GM19397 (cell line): ENCODE data around the gene WRAP53.

Source experiments
- ATAC-seq: cut with Tn5 transposase; IDR thresholded peaks from one replicate; pipeline ENCODE4 v1.9.1; 2021; ENCODE audit warnings: mild to moderate bottlenecking, moderate library complexity; ENCODE audit not compliant: unreplicated experiment

Gene WRAP53

GRCh38 chr17:7677388-7678067 is 10.7 kb upstream of the WRAP53 start:
- ATAC-seq = no peak

DNA sequence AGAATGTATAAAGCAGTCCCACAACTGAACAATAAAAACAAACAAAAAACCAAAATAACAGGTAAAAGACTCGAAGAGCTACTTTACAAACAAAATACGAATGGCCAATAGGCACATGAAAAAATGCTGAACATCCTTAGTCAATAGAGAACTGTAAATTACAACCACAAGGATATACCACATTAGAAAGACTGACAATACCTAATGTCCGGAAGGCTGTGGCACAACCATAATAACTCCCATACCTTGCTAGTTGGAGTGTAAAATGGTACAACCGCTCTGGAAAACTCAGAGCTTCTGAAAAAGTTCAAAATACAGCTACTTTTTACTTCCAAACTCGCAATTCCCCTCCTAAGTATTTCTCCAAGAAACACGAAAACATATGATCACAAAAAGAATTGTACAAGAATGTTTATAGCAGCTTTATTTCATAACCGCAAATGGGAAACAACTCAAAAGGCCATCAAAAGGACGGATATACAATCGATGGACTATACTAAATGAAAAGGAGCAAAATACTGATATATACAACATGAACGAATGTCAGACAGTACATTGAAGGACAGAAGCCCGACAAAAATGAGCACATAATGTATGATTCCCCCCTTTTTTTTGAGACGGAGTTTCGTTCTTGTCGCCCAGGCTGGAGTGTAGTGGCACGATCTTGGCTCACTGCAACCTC is 3.3 kb upstream of the WRAP53 start:
- no peak for ATAC-seq

GRCh38 chr17:7685533-7686221 is 2.6 kb upstream of the WRAP53 start:
- peak; percentile 54 for ATAC-seq

DNA sequence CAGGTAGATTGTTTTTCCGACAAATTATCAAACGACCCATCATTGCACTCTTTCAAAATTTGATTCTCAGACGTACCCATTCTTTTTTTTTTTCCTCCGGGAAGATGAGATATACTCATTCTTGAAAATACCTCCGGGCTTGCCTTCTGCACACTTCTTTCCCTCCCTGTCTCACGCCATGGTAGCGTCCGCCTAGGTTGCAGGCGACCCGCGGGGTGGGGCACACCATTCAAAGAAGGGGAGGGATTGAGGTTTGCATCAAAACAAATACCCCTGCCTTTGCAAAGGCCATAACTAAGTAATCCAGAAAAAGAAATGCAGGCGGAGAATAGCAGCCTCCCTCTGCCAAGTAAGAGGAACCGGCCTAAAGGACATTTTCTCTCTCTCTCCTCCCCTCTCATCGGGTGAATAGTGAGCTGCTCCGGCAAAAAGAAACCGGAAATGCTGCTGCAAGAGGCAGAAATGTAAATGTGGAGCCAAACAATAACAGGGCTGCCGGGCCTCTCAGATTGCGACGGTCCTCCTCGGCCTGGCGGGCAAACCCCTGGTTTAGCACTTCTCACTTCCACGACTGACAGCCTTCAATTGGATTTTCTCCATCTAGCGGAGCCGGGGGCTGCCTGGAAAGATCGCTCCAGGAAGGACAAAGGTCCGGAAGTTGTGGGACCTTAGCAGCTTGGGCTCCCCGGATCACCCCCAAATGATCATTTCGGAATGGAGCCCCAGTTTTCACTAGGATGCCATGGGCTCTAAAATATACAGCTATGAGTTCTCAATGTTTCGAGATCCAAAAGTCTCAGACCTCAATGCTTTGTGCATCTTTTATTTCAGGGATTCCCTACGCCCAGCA is 1.8 kb upstream of the WRAP53 start:
- ATAC-seq = peak; percentile 39

DNA sequence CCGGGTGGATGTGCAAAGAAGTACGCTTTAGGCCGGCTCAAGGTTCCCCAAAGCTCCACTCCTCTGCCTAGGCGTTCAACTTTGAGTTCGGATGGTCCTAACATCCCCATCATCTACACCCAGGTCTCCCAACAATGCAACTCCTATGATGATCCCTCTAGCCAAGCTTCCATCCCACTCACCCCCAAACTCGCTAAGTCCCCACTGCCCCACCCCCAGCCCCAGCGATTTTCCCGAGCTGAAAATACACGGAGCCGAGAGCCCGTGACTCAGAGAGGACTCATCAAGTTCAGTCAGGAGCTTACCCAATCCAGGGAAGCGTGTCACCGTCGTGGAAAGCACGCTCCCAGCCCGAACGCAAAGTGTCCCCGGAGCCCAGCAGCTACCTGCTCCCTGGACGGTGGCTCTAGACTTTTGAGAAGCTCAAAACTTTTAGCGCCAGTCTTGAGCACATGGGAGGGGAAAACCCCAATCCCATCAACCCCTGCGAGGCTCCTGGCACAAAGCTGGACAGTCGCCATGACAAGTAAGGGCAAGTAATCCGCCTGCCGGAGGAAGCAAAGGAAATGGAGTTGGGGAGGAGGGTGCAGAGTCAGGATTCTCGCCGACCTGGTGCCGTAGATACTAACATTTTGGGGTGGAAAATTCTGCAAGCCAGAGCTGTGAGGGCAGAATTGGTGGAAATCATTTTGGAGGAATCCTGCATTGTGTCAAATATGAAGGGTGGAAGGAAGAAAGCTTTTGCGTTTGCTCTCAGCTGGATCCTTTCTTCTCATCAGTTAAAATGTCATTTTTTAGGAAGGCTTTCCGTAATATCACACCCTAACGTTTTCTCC is 987 bp upstream of the WRAP53 start, which contains the start of gene TP53:
Gene TP53 (minus strand): TSS at position 419 of the 836 bp plus-strand sequence. CDS start 10,896 bp downstream, outside the sequence.
- peak; percentile 37 for ATAC-seq

DNA sequence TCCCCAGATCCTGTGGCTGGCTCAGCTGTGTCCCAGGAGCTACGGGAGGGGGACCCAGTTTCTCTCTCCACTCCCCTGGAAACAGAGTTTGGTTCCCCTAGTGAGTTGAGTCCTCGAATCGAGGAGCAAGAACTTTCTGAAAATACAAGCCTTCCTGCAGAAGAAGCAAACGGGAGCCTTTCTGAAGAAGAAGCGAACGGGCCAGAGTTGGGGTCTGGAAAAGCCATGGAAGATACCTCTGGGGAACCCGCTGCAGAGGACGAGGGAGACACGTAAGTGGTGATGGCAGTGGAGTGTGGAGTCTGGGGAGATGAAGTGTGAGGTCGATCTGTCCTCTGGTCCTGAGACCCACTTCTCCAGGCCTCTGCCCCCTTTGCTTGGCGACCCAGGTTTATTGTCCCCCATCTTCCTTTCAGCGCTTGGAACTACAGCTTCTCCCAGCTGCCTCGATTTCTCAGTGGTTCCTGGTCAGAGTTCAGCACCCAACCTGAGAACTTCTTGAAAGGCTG is 585 bp downstream of the WRAP53 start:
- ATAC-seq = no peak

DNA sequence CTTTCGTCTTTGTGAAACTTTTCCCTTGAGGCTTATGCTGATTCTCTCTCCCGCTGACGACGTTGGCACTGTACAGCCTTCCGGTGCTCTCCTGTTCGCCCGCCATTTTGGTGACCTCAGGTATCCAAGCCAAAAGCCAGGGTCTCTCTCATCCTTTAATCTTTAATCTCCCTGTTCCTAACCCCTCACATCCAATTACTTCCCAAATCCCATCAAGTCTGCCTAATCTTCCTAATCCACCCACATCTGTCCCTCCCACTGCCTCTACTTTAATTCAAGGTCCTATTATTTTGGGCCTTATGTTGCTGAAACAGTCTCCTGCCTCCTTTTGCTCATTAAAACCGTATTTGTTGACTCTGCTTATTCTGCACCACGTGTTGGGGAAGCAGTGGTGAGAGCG is 7.3 kb downstream of the WRAP53 start:
- no peak for ATAC-seq

- no peak for ATAC-seq
Measured at GRCh38 chr17:7697828-7698588, 9.7 kb downstream of the WRAP53 start.

- ATAC-seq = no peak
Measured at GRCh38 chr17:7700510-7700909, 12.2 kb downstream of the WRAP53 start.

DNA sequence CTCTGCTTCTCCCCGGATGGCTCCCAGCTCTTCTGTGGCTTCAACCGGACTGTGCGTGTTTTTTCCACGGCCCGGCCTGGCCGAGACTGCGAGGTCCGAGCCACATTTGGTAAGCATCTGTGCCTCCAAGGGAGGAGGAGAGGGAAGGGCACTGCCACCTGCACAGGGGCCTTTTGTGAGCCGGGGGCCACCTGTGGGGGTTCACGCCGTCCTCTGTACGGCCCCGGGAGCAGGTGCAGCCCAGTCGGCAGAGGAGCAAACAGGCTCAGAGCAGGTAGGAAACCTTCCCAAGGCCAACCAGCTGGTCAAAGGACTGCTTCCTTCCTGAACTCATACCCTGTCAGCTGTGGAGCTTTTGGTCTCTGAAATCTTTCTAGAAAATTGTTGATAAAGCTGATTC is 13.4 kb downstream of the WRAP53 start:
- no peak for ATAC-seq

GRCh38 chr17:7702776-7703175 is 14.5 kb downstream of the WRAP53 start:
- no peak for ATAC-seq

DNA sequence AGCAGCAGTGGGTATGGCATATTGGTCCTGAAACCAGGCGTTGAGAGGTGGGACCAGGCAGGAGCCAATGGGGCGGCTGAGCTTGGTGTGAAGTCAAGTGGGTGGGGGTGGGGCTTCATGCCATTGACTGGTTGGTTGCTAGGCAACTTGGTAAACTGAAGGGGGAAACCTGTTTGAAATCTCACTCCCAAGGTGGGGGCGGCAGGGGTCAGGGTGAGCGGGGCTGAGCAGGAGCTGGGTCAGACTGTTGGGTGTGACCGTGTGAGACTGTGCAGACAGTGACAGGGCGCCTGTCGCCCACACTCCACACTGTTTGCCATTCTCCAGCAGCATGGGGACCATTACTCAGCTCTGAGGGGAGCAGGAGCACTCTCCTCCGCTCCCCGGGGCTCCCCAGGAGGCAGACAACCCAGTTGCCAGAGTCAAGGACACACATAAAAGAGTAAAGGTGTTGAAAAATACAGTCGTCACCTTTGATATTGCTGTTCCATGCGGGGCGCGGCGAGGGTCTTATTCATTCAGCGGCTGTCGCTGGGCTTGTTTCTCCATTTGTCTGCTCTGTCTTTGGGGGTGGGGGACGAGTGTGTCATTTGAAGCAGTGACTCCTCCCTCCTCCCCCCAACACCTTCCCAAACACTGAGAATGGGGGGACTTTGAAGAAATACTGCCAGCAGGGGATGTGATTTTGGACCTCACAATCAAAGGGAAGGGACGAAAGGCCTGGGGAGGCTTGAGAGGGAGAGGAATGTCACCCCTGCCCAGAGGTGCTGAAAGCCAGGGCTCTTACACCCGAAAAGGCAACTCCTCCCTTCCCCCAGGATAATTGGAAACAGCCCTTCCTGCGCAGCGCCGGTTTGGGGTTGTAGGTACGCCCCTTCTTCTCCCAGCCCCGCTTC is 15.6 kb downstream of the WRAP53 start:
- ATAC-seq = no peak

DNA sequence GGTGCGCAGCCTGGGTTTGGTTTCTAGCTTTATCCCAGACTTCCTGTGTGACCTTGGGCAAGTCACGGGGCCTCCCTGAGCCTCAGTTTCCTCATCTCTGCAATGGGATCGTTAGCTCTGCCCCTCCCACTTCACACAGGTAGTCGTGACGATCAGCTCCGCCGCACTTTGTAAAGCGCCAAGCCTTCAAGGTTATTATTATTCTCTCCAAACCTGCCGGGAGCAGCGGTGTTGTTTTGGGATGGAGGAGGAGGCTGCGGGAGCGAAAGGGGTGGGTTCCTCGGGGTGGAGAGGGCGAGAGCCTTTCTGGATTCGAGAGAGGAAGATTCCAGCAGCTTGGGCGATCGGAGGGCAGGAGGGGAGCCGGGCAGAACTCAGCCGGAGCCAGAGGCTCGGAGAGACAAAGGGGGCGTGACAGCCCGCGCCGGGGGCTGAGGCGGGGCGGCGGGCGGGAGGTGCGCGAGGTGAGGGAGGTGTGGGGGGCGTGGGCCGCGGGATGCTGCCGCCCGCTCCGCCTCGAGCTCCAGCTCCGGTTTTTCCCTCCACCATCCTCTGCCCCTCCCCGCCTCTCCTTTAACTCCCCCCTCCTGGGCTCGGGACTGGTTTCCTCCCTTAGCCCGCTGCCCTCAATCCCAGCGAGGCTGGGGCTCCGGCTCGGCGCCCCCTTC is 16.5 kb downstream of the WRAP53 start, which contains the start of gene EFNB3:
Gene EFNB3 (plus strand): TSS at position 602 of the 668 bp plus-strand sequence. CDS start 397 bp downstream, outside the sequence.
- no peak for ATAC-seq

- ATAC-seq = no peak
Measured at GRCh38 chr17:7705269-7706255, 17.3 kb downstream of the WRAP53 start.

DNA sequence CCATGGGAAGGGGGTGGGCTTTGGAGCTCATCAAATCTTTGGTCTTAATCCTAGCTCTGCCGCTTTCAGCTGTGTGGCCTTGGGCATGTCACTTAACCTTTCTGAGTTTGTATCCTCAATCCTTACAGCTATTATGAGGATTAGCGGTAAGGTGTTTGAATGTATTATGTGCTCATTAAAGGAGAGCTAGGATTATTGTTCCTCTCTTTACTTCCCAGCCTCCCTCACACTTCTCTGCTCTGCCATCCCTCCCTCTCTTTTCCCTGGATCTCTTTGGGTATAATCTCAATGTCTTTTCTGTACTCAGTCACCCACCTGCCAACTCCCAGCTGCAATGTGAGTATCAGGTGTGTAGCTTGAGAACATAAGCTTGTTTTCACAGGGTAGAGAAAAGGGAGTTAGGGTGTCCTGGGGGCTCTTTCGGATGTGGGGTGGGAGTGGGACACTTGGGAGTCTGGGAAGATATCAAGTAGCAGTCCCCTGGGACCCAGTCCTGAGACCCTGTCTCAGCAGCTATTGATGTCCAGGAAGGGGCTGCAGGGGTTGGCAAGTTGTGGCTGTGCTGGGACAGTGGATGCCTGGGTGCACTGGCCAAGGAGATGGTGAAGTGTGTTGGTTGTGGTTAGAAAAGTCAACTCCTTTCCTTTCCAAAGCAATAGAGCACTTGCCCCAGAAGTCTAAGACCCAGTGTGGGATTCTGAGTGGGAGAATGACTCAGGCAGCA is 18.5 kb downstream of the WRAP53 start:
- no peak for ATAC-seq

DNA sequence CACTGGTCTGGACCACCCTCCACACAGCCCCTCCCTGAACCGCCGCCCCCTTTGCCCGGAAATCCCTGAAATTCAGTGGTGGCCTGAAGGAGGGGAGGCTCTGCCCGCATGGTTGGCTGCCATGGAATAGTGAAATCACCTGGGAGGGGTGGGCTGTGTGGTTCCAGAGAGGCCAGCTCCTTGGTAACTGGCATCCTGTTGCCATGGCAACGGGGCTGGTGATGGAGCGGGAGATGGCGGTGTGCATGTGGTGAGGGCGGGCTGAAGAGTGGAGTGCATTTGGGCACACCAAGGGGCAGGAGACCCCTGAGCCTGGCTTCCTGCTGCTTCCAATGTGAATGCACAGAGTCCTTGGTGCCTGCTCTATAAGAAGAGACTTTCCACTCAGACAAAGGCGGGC is 19.2 kb downstream of the WRAP53 start:
- ATAC-seq = no peak
